NCI-H1092 treated with DMSO at 0.1 percent for 48 hours (cell line): ENCODE measurements around the gene AGPS.

Experiments used
- DNase-seq: peaks from one replicate; lab custom pipeline; 2025; lab: John Stamatoyannopoulos, UW

AGPS gene

GRCh38 chr2:177552422-177553175 is 160.0 kb downstream of the AGPS start:
- DNase-seq: peak; percentile 84

GRCh38 chr2:177553176-177553884 is 160.8 kb downstream of the AGPS start:
- no peak for DNase-seq

- DNase-seq: no peak
Observed at GRCh38 chr2:177554365-177554764, 161.8 kb downstream of the AGPS start.

GRCh38 chr2:177556153-177556552 is 163.6 kb downstream of the AGPS start:
- DNase-seq: no peak

GRCh38 chr2:177557794-177558193 is 165.2 kb downstream of the AGPS start:
- no peak for DNase-seq

- DNase-seq: no peak
Observed at GRCh38 chr2:177559638-177560037, 167.1 kb downstream of the AGPS start.

GRCh38 chr2:177568390-177568789 is 175.8 kb downstream of the AGPS start:
- DNase-seq: no peak

GRCh38 chr2:177568893-177569292 is 176.3 kb downstream of the AGPS start:
- DNase-seq: no peak

- peak; percentile 22 for DNase-seq
Observed at GRCh38 chr2:177572236-177572671, 179.7 kb downstream of the AGPS start.

GRCh38 chr2:177573120-177573519 is 180.5 kb downstream of the AGPS start:
- DNase-seq: no peak

GRCh38 chr2:177574356-177574755 is 181.8 kb downstream of the AGPS start:
- DNase-seq: no peak

- no peak for DNase-seq
Observed at GRCh38 chr2:177575358-177575757, 182.8 kb downstream of the AGPS start.

GRCh38 chr2:177577075-177577474 is 184.5 kb downstream of the AGPS start:
- no peak for DNase-seq

- no peak for DNase-seq
Observed at GRCh38 chr2:177578454-177578853, 185.9 kb downstream of the AGPS start.

GRCh38 chr2:177579486-177580036 is 187.0 kb downstream of the AGPS start:
- DNase-seq: no peak

GRCh38 chr2:177582000-177582399 is 189.4 kb downstream of the AGPS start:
- no peak for DNase-seq

- no peak for DNase-seq
Observed at GRCh38 chr2:177584030-177584692, 191.6 kb downstream of the AGPS start.

GRCh38 chr2:177585234-177585863 is 192.8 kb downstream of the AGPS start:
- DNase-seq: no peak

GRCh38 chr2:177586154-177586553 is 193.6 kb downstream of the AGPS start:
- no peak for DNase-seq

GRCh38 chr2:177587371-177587770 is 194.8 kb downstream of the AGPS start:
- DNase-seq: no peak

- no peak for DNase-seq
Observed at GRCh38 chr2:177588671-177589070, 196.1 kb downstream of the AGPS start.

GRCh38 chr2:177589186-177589585 is 196.6 kb downstream of the AGPS start:
- no peak for DNase-seq
